ENCODE measurements around the gene DPYSL5. TPM values are rescaled to one million over a fixed set of nuclear protein-coding genes. Genes with fewer than 3 reads are reported as not detected.

Gene DPYSL5
- total and polyA plus RNA-seq, 12 donors, result 0.34 to 1.6 (median 0.82) TPM; not detected in 4

- Histone ChIP-seq H3K36me3 (replicated peaks in 1 of 2) (no peaks in the 10 kb centered on the region), H3K27ac (no peak overlapping the region)
Measured at GRCh38 chr2:26971911-26972786, 124.2 kb downstream of the DPYSL5 start.

DNA sequence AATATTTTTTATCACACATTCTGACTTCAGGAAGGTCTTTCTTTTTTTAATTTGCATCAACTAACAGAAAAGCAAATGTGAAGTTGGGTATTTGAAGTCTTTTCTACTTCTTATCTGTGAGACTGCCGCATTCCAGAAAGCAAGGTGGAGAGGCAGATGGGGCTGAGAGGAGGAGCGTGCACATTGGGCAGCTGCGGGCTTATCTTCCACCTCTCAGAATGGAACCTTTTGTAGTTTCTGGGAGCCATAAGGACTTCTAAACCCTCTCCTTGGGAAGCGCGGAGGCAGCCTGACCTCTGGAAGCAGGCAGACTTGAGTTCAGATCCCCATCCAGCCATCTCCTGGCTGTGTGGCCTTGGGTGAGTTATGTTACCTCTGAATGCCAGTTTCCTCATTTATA, 126.4 kb downstream of the DPYSL5 start:
- Histone ChIP-seq H3K36me3 (replicated peaks in 1 of 2) (no peaks in the 10 kb centered on the region), H3K9me3 (replicated peaks in 1 of 3) (no peaks in the 10 kb centered on the region), H3K4me3 (no peak overlapping the region), H3K4me1 (replicated peaks in 1 of 2) (peaks cover 3 to 17% of the 10 kb centered on the region in 2 donors), H3K27me3 (no peaks in the 10 kb centered on the region), H3K27ac (no peak overlapping the region)
- WGBS, 4 donors, result 74 to 86% (median 79%) methylated on average over 5 of the region's 5 CpGs
- no peak for DNase-seq
- intact Hi-C loops (cut with DNase I), result no loop called here
- no peak for TF ChIP-seq POLR2A (IDR thresholded peaks at IDR 0.05)
- TF ChIP-seq, protein P1, sequence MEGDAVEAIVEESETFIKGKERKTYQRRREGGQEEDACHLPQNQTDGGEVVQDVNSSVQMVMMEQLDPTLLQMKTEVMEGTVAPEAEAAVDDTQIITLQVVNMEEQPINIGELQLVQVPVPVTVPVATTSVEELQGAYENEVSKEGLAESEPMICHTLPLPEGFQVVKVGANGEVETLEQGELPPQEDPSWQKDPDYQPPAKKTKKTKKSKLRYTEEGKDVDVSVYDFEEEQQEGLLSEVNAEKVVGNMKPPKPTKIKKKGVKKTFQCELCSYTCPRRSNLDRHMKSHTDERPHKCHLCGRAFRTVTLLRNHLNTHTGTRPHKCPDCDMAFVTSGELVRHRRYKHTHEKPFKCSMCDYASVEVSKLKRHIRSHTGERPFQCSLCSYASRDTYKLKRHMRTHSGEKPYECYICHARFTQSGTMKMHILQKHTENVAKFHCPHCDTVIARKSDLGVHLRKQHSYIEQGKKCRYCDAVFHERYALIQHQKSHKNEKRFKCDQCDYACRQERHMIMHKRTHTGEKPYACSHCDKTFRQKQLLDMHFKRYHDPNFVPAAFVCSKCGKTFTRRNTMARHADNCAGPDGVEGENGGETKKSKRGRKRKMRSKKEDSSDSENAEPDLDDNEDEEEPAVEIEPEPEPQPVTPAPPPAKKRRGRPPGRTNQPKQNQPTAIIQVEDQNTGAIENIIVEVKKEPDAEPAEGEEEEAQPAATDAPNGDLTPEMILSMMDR (IDR thresholded peaks at IDR 0.05), result no peak

More at GRCh38 chr2:26971911-26972786, 124.2 kb downstream of the DPYSL5 start:
- TF ChIP-seq, protein P1 (IDR thresholded peaks at IDR 0.05), result no peak
- no peak for TF ChIP-seq POLR2A (IDR thresholded peaks at IDR 0.05)
- intact Hi-C loops (cut with DNase I), result no loop called here
- Histone ChIP-seq H3K4me1 (replicated peaks in 1 of 2) (peaks cover 3 to 17% of the 10 kb centered on the region in 2 donors), H3K27me3 (no peaks in the 10 kb centered on the region), H3K4me3 (peak overlapping the region in 1 of 4 donors; percentile 78), H3K9me3 (replicated peaks in 1 of 3) (no peaks in the 10 kb centered on the region)
- 75 to 85% (median 81%) methylated on average over 9 of the region's 9 CpGs for WGBS, 4 donors
- no peak for DNase-seq

GRCh38 chr2:26975102-26975501, 127.2 kb downstream of the DPYSL5 start:
- Histone ChIP-seq H3K27ac (no peak overlapping the region), H3K4me3 (no peak overlapping the region), H3K9me3 (replicated peaks in 1 of 3) (no peaks in the 10 kb centered on the region), H3K4me1 (replicated peaks in 1 of 2) (peaks cover 3 to 12% of the 10 kb centered on the region in 2 donors), H3K36me3 (replicated peaks in 1 of 2) (no peaks in the 10 kb centered on the region), H3K27me3 (no peaks in the 10 kb centered on the region)
- intact Hi-C loops (cut with DNase I), result no loop called here
- WGBS, 4 donors, result 55 to 60% (median 59%) methylated on average over 2 of the region's 2 CpGs
- no peak for TF ChIP-seq POLR2A (IDR thresholded peaks at IDR 0.05)
- TF ChIP-seq, protein P1 (IDR thresholded peaks at IDR 0.05), result no peak
- no peak for DNase-seq

GRCh38 chr2:26975656-26976055, 127.7 kb downstream of the DPYSL5 start:
- DNase-seq, result no peak
- Histone ChIP-seq H3K27me3 (no peaks in the 10 kb centered on the region), H3K4me1 (replicated peaks in 1 of 2) (peaks cover 3 to 11% of the 10 kb centered on the region in 2 donors), H3K9me3 (replicated peaks in 1 of 3) (no peaks in the 10 kb centered on the region), H3K27ac (no peak overlapping the region), H3K36me3 (replicated peaks in 1 of 2) (no peaks in the 10 kb centered on the region), H3K4me3 (no peak overlapping the region)
- TF ChIP-seq POLR2A (IDR thresholded peaks at IDR 0.05), result no peak
- TF ChIP-seq, protein P1 (IDR thresholded peaks at IDR 0.05), result no peak
- intact Hi-C loops (cut with DNase I), result no loop called here
- 74 to 100% (median 91%) methylated on average over 1 of the region's 1 CpG for WGBS, 4 donors

Data from adrenal gland (tissue), 12 donors.